Hepatocyte (in vitro differentiated cells): ENCODE measurements around the gene NOS3.

Experiments used
- EZH2 ChIP-seq: fragments of 200-600 bp; sonication (generic); IDR thresholded peaks from 2 replicates; pipeline ENCODE4 v1.6.1; 2016; ENCODE audit warnings: antibody characterized with exemption, mild to moderate bottlenecking, borderline replicate concordance
- EZH2phosphoT487 ChIP-seq: fragments of 200-600 bp; sonication (generic); IDR thresholded peaks from one replicate; pipeline ENCODE4 v1.6.1; 2018; ENCODE audit warnings: antibody characterized with exemption, mild to moderate bottlenecking, low read depth, moderate library complexity; ENCODE audit not compliant: unreplicated experiment, severe bottlenecking
- TF ChIP-seq, protein P1 (sequence below): fragments of 200-600 bp; sonication (generic); IDR thresholded peaks from 2 replicates; pipeline ENCODE4 v1.5.1; 2016; ENCODE audit warnings: antibody characterized with exemption, mild to moderate bottlenecking; ENCODE audit not compliant: poor library complexity

DNA sequence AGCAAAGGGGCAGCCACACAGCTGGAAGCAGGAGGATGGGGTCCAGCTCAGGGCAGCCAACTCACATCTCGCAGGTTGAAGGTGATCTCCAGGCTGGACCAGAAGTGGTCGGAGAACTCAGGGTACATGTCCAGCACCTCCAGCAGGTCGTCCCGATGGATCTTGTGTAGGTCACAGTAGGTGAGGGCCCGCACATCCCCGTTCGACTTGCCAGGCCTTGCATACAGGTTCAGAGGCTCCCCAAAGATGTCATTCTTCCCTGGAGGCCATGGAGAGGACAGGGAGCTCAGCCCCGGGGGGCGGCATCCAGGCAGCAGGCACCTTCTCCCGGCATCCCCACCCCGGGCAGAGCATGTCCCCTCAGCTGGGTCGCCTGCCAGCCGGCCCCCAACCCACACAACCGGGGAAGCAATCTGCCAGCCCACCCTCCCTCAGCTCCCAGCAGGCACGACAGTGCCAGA is 42.0 kb upstream of the NOS3 start:
- TF ChIP-seq, protein P1, sequence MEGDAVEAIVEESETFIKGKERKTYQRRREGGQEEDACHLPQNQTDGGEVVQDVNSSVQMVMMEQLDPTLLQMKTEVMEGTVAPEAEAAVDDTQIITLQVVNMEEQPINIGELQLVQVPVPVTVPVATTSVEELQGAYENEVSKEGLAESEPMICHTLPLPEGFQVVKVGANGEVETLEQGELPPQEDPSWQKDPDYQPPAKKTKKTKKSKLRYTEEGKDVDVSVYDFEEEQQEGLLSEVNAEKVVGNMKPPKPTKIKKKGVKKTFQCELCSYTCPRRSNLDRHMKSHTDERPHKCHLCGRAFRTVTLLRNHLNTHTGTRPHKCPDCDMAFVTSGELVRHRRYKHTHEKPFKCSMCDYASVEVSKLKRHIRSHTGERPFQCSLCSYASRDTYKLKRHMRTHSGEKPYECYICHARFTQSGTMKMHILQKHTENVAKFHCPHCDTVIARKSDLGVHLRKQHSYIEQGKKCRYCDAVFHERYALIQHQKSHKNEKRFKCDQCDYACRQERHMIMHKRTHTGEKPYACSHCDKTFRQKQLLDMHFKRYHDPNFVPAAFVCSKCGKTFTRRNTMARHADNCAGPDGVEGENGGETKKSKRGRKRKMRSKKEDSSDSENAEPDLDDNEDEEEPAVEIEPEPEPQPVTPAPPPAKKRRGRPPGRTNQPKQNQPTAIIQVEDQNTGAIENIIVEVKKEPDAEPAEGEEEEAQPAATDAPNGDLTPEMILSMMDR: no peak
- TF ChIP-seq EZH2 (no peak), EZH2phosphoT487 (no peak)
